Measurements from ENCODE around the gene CCDC107. TPM values are rescaled to one million over a fixed set of nuclear protein-coding genes. Genes with fewer than 3 reads are reported as not detected.

CCDC107 gene
- total RNA-seq, 1 experiment from 2014 or later = 12.5 TPM

- H3K4me1 Mint-ChIP-seq (ENCODE audit: insufficient read depth, unreplicated experiment) = peaks cover 5% of the 10 kb centered on the region
- no peaks in the 10 kb centered on the region for H3K9me3 Mint-ChIP-seq (ENCODE audit: unreplicated experiment)
- TF ChIP-seq CTCF (IDR thresholded peaks at IDR 0.05; ENCODE audit: unreplicated experiment) = no peak
- DNase-seq (ENCODE audit: unreplicated experiment) = no peak
- H3K36me3 Mint-ChIP-seq (ENCODE audit: insufficient read depth, unreplicated experiment) = peaks cover 19% of the 10 kb centered on the region
- CTCF ChIA-PET = interaction anchor here (0.5 to 8.1 kb wide), 29 partner anchors 8 to 1635 kb away, joined by 3 to 155 read pairs (median 6); partner anchors contain the start of genes ARHGEF39, CCDC107, CREB3 and GBA2
- H3K27ac Mint-ChIP-seq (ENCODE audit: low read depth, unreplicated experiment) = no peak overlapping the region
- intact Hi-C loops (cut with micrococcal nuclease) = loop anchor here (2.0 kb wide), 1 partner anchor 33 kb away; no protein-coding TSS in a partner anchor
- no TSS peak for BruUV-seq (replicated peaks)
- no peaks in the 10 kb centered on the region for H3K27me3 Mint-ChIP-seq (ENCODE audit: insufficient read depth, unreplicated experiment)
- POLR2A ChIA-PET = interaction anchor here (0.8 to 3.4 kb wide), 17 partner anchors 12 to 186 kb away, joined by 3 to 14 read pairs (median 4); partner anchors contain the start of genes ARHGEF39, CCDC107, CREB3 and GBA2
- H3K4me3 Mint-ChIP-seq (ENCODE audit: unreplicated experiment) = no peak overlapping the region
These were observed 37.9 kb downstream of the CCDC107 start for GRCh38 chr9:35695943-35696401.

GRCh38 chr9:35696520-35697215 lies 38.6 kb downstream of the CCDC107 start:
- Mint-ChIP-seq H3K27ac (ENCODE audit: low read depth, unreplicated experiment) (no peak overlapping the region), H3K4me1 (ENCODE audit: insufficient read depth, unreplicated experiment) (no peaks in the 10 kb centered on the region), H3K4me3 (ENCODE audit: unreplicated experiment) (no peak overlapping the region), H3K36me3 (ENCODE audit: insufficient read depth, unreplicated experiment) (peaks cover 19% of the 10 kb centered on the region), H3K9me3 (ENCODE audit: unreplicated experiment) (no peaks in the 10 kb centered on the region), H3K27me3 (ENCODE audit: insufficient read depth, unreplicated experiment) (no peaks in the 10 kb centered on the region)
- BruUV-seq (replicated peaks) = no TSS peak
- intact Hi-C loops (cut with micrococcal nuclease) = loop anchor here (2.0 kb wide), 1 partner anchor 32 kb away; no protein-coding TSS in a partner anchor
- DNase-seq (ENCODE audit: unreplicated experiment) = peak; percentile 68
- peak; percentile 72 for TF ChIP-seq CTCF (IDR thresholded peaks at IDR 0.05; ENCODE audit: unreplicated experiment)
- ChIA-PET CTCF (interaction anchor here (0.5 to 8.1 kb wide), 34 partner anchors 9 to 645 kb away, joined by 3 to 155 read pairs (median 5); partner anchors contain the start of genes ARHGEF39, CCDC107, CREB3 and GBA2), POLR2A (interaction anchor here (0.8 to 3.4 kb wide), 16 partner anchors 12 to 186 kb away, joined by 3 to 14 read pairs (median 4); partner anchors contain the start of genes ARHGEF39, CCDC107, CREB3 and GBA2)

- POLR2A ChIA-PET = interaction anchor here (1.5 to 3.4 kb wide), 6 partner anchors 11 to 51 kb away, joined by 3 to 14 read pairs (median 8); partner anchors contain the start of genes ARHGEF39, CCDC107, CREB3 and RMRP
- peaks cover 19% of the 10 kb centered on the region for H3K36me3 Mint-ChIP-seq (ENCODE audit: insufficient read depth, unreplicated experiment)
- no peak for TF ChIP-seq CTCF (IDR thresholded peaks at IDR 0.05; ENCODE audit: unreplicated experiment)
- H3K9me3 Mint-ChIP-seq (ENCODE audit: unreplicated experiment) = no peaks in the 10 kb centered on the region
- intact Hi-C loops (cut with micrococcal nuclease) = loop anchor here (2.0 kb wide), 1 partner anchor 31 kb away; no protein-coding TSS in a partner anchor
- no peaks in the 10 kb centered on the region for H3K27me3 Mint-ChIP-seq (ENCODE audit: insufficient read depth, unreplicated experiment)
- CTCF ChIA-PET = interaction anchor here (0.6 to 8.1 kb wide), 25 partner anchors 8 to 166 kb away, joined by 3 to 155 read pairs (median 7); partner anchors contain the start of genes ARHGEF39, CCDC107, CREB3 and GBA2
- H3K27ac Mint-ChIP-seq (ENCODE audit: low read depth, unreplicated experiment) = no peak overlapping the region
- no peaks in the 10 kb centered on the region for H3K4me1 Mint-ChIP-seq (ENCODE audit: insufficient read depth, unreplicated experiment)
- BruUV-seq (replicated peaks) = TSS peak; percentile 78
- no peak for DNase-seq (ENCODE audit: unreplicated experiment)
- H3K4me3 Mint-ChIP-seq (ENCODE audit: unreplicated experiment) = no peak overlapping the region
These were observed 39.4 kb downstream of the CCDC107 start for GRCh38 chr9:35697486-35697885.

- ChIA-PET POLR2A (interaction anchor here (1.6 kb wide), 1 partner anchor 10 kb away, joined by 3 read pairs; no protein-coding TSS in a partner anchor), CTCF (interaction anchor here (0.5 to 8.1 kb wide), 11 partner anchors 9 to 114 kb away, joined by 3 to 155 read pairs (median 5); partner anchors contain the start of genes CREB3, GBA2, RGP1 and SPAG8)
- DNase-seq (ENCODE audit: unreplicated experiment) = no peak
- intact Hi-C loops (cut with micrococcal nuclease) = no loop called here
- no peak overlapping the region for H3K4me3 Mint-ChIP-seq (ENCODE audit: unreplicated experiment)
- BruUV-seq (replicated peaks) = no TSS peak
- H3K36me3 Mint-ChIP-seq (ENCODE audit: insufficient read depth, unreplicated experiment) = peaks cover 19% of the 10 kb centered on the region
- no peak for TF ChIP-seq CTCF (IDR thresholded peaks at IDR 0.05; ENCODE audit: unreplicated experiment)
- H3K9me3 Mint-ChIP-seq (ENCODE audit: unreplicated experiment) = no peaks in the 10 kb centered on the region
- H3K27me3 Mint-ChIP-seq (ENCODE audit: insufficient read depth, unreplicated experiment) = no peaks in the 10 kb centered on the region
- H3K4me1 Mint-ChIP-seq (ENCODE audit: insufficient read depth, unreplicated experiment) = no peaks in the 10 kb centered on the region
- H3K27ac Mint-ChIP-seq (ENCODE audit: low read depth, unreplicated experiment) = no peak overlapping the region
These were observed 40.1 kb downstream of the CCDC107 start for GRCh38 chr9:35698231-35698630.

All from MCF 10A (cell line).